Endothelial cell (in vitro differentiated cells): ENCODE results near the gene SMIM20. TPM values are rescaled to one million over a fixed set of nuclear protein-coding genes. Genes with fewer than 3 reads are reported as not detected.

Experiments used
- DNase-seq: peaks from one replicate; pipeline ENCODE4 v3.0.0; 2021; ENCODE audit warnings: low spot score
- H3K27ac Mint-ChIP-seq: one replicate; pipeline ENCODE4 v1.8.0; 2021; ENCODE audit warnings: mixed read lengths, inconsistent platforms; ENCODE audit not compliant: unreplicated experiment
- H3K27me3 Mint-ChIP-seq: one replicate; pipeline ENCODE4 v1.8.0; 2021; ENCODE audit warnings: mild to moderate bottlenecking, moderate library complexity, mixed read lengths, inconsistent platforms; ENCODE audit not compliant: unreplicated experiment
- H3K36me3 Mint-ChIP-seq: one replicate; pipeline ENCODE4 v1.8.0; 2021; ENCODE audit warnings: mild to moderate bottlenecking, low read depth, mixed read lengths, inconsistent platforms; ENCODE audit not compliant: unreplicated experiment
- H3K4me1 Mint-ChIP-seq: one replicate; pipeline ENCODE4 v1.8.0; 2021; ENCODE audit warnings: mild to moderate bottlenecking, mixed read lengths, inconsistent platforms; ENCODE audit not compliant: unreplicated experiment
- H3K4me3 Mint-ChIP-seq: one replicate; pipeline ENCODE4 v1.8.0; 2021; ENCODE audit warnings: mild to moderate bottlenecking, mixed read lengths, inconsistent platforms; ENCODE audit not compliant: unreplicated experiment
- H3K9me3 Mint-ChIP-seq: one replicate; pipeline ENCODE4 v1.8.0; 2021; ENCODE audit warnings: mixed read lengths, inconsistent platforms; ENCODE audit not compliant: unreplicated experiment
- total RNA-seq: library from RNA; stranded (reverse); fragmentation: NEBNext Ultra II Directional; extraction: Animal tissue kit (Norgen Biotek cat#: 25700); gene quantifications from one replicate; pipeline ENCODE4 v1.2.1, GENCODE V29; 2021; ENCODE audit not compliant: unreplicated experiment
- TF ChIP-seq, protein P1 (sequence below): fragments of 200-600 bp; sonication (generic); IDR thresholded peaks from one replicate; pipeline ENCODE4 v1.5.0; 2021; ENCODE audit warnings: antibody characterized with exemption; ENCODE audit not compliant: unreplicated experiment

Gene SMIM20
- total RNA-seq, 1 donor from 2014 or later = 22.5 TPM

DNA sequence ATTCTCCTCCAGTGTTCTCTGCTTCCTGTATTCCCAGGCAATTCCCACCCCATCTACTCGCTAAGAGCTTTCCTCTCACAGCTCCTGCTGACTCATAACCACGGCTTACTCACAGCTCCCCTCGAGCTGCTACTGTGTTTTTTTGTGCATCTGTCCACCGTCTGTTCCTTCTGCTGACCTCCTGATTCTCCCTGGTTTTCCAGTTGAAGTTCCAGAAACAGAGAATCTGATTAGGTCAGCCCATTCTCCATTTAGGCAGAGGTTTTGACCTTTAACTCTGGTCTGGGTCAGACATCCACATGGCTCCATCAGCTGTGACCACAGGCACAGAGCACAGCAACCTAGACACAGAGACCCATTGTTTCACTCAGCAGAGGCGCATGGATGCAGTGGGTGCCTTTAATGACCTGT, 5.5 kb upstream of the SMIM20 start:
- DNase-seq = no peak
- H3K4me1 Mint-ChIP-seq = peaks cover 13% of the 10 kb centered on the region
- TF ChIP-seq, protein P1, sequence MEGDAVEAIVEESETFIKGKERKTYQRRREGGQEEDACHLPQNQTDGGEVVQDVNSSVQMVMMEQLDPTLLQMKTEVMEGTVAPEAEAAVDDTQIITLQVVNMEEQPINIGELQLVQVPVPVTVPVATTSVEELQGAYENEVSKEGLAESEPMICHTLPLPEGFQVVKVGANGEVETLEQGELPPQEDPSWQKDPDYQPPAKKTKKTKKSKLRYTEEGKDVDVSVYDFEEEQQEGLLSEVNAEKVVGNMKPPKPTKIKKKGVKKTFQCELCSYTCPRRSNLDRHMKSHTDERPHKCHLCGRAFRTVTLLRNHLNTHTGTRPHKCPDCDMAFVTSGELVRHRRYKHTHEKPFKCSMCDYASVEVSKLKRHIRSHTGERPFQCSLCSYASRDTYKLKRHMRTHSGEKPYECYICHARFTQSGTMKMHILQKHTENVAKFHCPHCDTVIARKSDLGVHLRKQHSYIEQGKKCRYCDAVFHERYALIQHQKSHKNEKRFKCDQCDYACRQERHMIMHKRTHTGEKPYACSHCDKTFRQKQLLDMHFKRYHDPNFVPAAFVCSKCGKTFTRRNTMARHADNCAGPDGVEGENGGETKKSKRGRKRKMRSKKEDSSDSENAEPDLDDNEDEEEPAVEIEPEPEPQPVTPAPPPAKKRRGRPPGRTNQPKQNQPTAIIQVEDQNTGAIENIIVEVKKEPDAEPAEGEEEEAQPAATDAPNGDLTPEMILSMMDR = no peak
- no peak overlapping the region for H3K4me3 Mint-ChIP-seq
- peaks cover 10% of the 10 kb centered on the region for H3K36me3 Mint-ChIP-seq
- H3K9me3 Mint-ChIP-seq = no peaks in the 10 kb centered on the region
- peaks cover 22% of the 10 kb centered on the region for H3K27me3 Mint-ChIP-seq
- H3K27ac Mint-ChIP-seq = no peak overlapping the region

- DNase-seq = no peak
- Mint-ChIP-seq H3K4me3 (no peak overlapping the region), H3K27me3 (peaks cover 22% of the 10 kb centered on the region), H3K36me3 (peaks cover 13% of the 10 kb centered on the region), H3K9me3 (no peaks in the 10 kb centered on the region), H3K27ac (no peak overlapping the region), H3K4me1 (peaks cover 16% of the 10 kb centered on the region)
- TF ChIP-seq, protein P1 = no peak
Observed at GRCh38 chr4:25911356-25911755, 2.7 kb upstream of the SMIM20 start.

- TF ChIP-seq, protein P1 = no peak
- H3K4me1 Mint-ChIP-seq = peaks cover 16% of the 10 kb centered on the region
- H3K36me3 Mint-ChIP-seq = peaks cover 13% of the 10 kb centered on the region
- H3K9me3 Mint-ChIP-seq = no peaks in the 10 kb centered on the region
- H3K4me3 Mint-ChIP-seq = peak overlapping the region; percentile 94
- peak overlapping the region; percentile 59 for H3K27ac Mint-ChIP-seq
- peaks cover 16% of the 10 kb centered on the region for H3K27me3 Mint-ChIP-seq
- peak; percentile 24 for DNase-seq
Observed at GRCh38 chr4:25913056-25913850, 767 bp upstream of the SMIM20 start.

DNA sequence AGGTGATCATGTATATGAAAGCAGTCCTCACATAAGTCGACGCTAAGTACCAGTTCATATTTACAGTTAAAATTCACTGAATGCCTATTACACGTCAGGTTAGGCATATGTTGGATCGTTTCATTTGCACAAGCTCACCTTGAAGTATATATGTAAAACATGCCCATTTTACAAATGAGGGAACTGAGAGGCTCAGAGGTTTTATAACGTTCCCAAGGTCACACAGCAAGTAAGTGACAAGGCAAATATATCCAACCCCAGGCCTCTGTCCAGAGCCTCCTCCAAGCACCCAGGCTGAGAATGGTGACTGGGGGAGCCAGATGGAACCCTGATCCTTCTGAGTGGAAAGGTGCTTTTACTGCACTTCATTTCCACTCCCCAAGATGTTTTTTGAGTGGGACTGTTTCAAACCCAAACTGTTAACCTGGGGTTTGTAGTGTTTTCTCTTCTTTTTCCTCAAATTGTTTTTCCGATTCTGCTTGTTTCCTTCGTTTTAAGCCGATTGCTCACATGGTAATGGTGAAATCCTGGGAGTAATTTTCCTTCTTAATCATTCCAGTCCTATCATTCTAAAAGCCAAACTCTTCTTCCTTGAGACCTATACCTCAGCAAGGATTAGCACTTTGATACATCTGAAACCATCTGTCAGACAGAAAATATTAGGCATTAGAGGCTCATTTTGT, 791 bp downstream of the SMIM20 start:
- TF ChIP-seq, protein P1 = no peak
- H3K27me3 Mint-ChIP-seq = peaks cover 16% of the 10 kb centered on the region
- no peak for DNase-seq
- peak overlapping the region; percentile 94 for H3K27ac Mint-ChIP-seq
- H3K4me3 Mint-ChIP-seq = peak overlapping the region; percentile 97
- H3K36me3 Mint-ChIP-seq = peaks cover 4% of the 10 kb centered on the region
- peaks cover 16% of the 10 kb centered on the region for H3K4me1 Mint-ChIP-seq
- no peaks in the 10 kb centered on the region for H3K9me3 Mint-ChIP-seq

- TF ChIP-seq, protein P1 = no peak
- Mint-ChIP-seq H3K36me3 (peaks cover 4% of the 10 kb centered on the region), H3K4me1 (peaks cover 16% of the 10 kb centered on the region), H3K4me3 (peak overlapping the region; percentile 79), H3K27me3 (peaks cover 16% of the 10 kb centered on the region), H3K9me3 (no peaks in the 10 kb centered on the region), H3K27ac (no peak overlapping the region)
- no peak for DNase-seq
Observed at GRCh38 chr4:25915353-25915705, 1.3 kb downstream of the SMIM20 start.
